Keratinocyte (primary cell): Measurements from ENCODE around the gene C12orf75.

Experiments used
- EZH2 ChIP-seq: IDR thresholded peaks from one replicate; pipeline ENCODE4 v1.6.1; 2012; ENCODE audit warnings: inconsistent platforms, mild to moderate bottlenecking, low read length, moderate library complexity
- TF ChIP-seq, protein P1 (sequence below), 3 experiments: IDR thresholded peaks in 1 of 3; conservative IDR thresholded peaks in 1 of 3; optimal IDR thresholded peaks in 1 of 3; 2 replicates in 2 of 3; 3 replicates in 1 of 3; pipeline versions ENCODE3 to v1.5.1; 2011; ENCODE audit warnings: low read length in 3 of 3, mild to moderate bottlenecking in 3 of 3, moderate library complexity in 2 of 3, control low read depth in 1 of 3, inconsistent platforms in 1 of 3; ENCODE audit not compliant: insufficient read depth in 2 of 3; ENCODE audit errors: extremely low read depth in 1 of 3

- TF ChIP-seq, protein P1, sequence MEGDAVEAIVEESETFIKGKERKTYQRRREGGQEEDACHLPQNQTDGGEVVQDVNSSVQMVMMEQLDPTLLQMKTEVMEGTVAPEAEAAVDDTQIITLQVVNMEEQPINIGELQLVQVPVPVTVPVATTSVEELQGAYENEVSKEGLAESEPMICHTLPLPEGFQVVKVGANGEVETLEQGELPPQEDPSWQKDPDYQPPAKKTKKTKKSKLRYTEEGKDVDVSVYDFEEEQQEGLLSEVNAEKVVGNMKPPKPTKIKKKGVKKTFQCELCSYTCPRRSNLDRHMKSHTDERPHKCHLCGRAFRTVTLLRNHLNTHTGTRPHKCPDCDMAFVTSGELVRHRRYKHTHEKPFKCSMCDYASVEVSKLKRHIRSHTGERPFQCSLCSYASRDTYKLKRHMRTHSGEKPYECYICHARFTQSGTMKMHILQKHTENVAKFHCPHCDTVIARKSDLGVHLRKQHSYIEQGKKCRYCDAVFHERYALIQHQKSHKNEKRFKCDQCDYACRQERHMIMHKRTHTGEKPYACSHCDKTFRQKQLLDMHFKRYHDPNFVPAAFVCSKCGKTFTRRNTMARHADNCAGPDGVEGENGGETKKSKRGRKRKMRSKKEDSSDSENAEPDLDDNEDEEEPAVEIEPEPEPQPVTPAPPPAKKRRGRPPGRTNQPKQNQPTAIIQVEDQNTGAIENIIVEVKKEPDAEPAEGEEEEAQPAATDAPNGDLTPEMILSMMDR (optimal IDR thresholded peaks at IDR 0.05 in 1 of 3, IDR thresholded peaks at IDR 0.05 in 1 of 3, conservative IDR thresholded peaks at IDR 0.05 in 1 of 3; ENCODE audit: extremely low read depth in 1 of 3, insufficient read depth in 2 of 3, low read length in 3 of 3): no peak
- no peak for TF ChIP-seq EZH2
Measured at GRCh38 chr12:105335856-105336255, 5.4 kb downstream of the C12orf75 start.
